CD1c-positive myeloid dendritic cell (primary cell): ENCODE results near the gene CIAO2A.
"Not testable (repeated sequence)": the region's sequence is repeated elsewhere in the genome, so short reads cannot be mapped to it uniquely, and the experiment has no call there.

Source experiments
- DNase-seq: peaks from one replicate; pipeline ENCODE4 v3.0.0-alpha.2; 2016; ENCODE audit errors: extremely low spot score

Gene CIAO2A

GRCh38 chr15:64071931-64072765, 21.5 kb downstream of the CIAO2A start:
- DNase-seq, result no peak

GRCh38 chr15:64070965-64071851, 22.4 kb downstream of the CIAO2A start:
- peak; percentile 79 for DNase-seq

GRCh38 chr15:64070106-64070505, 23.5 kb downstream of the CIAO2A start:
- no peak for DNase-seq

- DNase-seq, result no peak
Observed at GRCh38 chr15:64068133-64068532, 25.5 kb downstream of the CIAO2A start.

GRCh38 chr15:64067564-64068030, 26.0 kb downstream of the CIAO2A start:
- DNase-seq, result peak; percentile 83

- DNase-seq, result no peak
Observed at GRCh38 chr15:64066451-64066850, 27.2 kb downstream of the CIAO2A start.

GRCh38 chr15:64060716-64061115, 32.9 kb downstream of the CIAO2A start:
- DNase-seq, result no peak

GRCh38 chr15:64059104-64059503, 34.5 kb downstream of the CIAO2A start:
- not testable (repeated sequence) for DNase-seq

GRCh38 chr15:64058279-64058678, 35.4 kb downstream of the CIAO2A start:
- DNase-seq, result no peak

GRCh38 chr15:64053674-64054073, 40.0 kb downstream of the CIAO2A start:
- DNase-seq, result not testable (repeated sequence)

- DNase-seq, result no peak
Observed at GRCh38 chr15:64052925-64053491, 40.6 kb downstream of the CIAO2A start.

- no peak for DNase-seq
Observed at GRCh38 chr15:64051407-64052259, 42.0 kb downstream of the CIAO2A start.

- no peak for DNase-seq
Observed at GRCh38 chr15:64051093-64051402, 42.6 kb downstream of the CIAO2A start.

GRCh38 chr15:64050281-64051092, 43.2 kb downstream of the CIAO2A start:
- no peak for DNase-seq

GRCh38 chr15:64048781-64049460, 44.7 kb downstream of the CIAO2A start:
- peak; percentile 66 for DNase-seq

- peak; percentile 77 for DNase-seq
Observed at GRCh38 chr15:64046421-64047153, 47.1 kb downstream of the CIAO2A start, which contains the start of gene DAPK2. TSS of gene DAPK2 (minus strand) at chr15:64046485. CDS start at chr15:64040261, 6,224 bp downstream.

GRCh38 chr15:64045774-64046420, 47.7 kb downstream of the CIAO2A start:
- DNase-seq, result no peak

GRCh38 chr15:64045101-64045435, 48.6 kb downstream of the CIAO2A start:
- no peak for DNase-seq
